ENCODE results near the gene TIE1.
A peak's percentile ranks its signal among the peaks of the same experiment; 100 is the strongest.

Gene TIE1

GRCh38 chr1:43312663-43313515, 12.1 kb downstream of the TIE1 start:
- DNase-seq (ENCODE audit: low spot score): no peak

GRCh38 chr1:43313771-43314170, 13.0 kb downstream of the TIE1 start:
- no peak for DNase-seq (ENCODE audit: low spot score)

- no peak for DNase-seq (ENCODE audit: low spot score)
Observed at GRCh38 chr1:43314233-43314632, 13.5 kb downstream of the TIE1 start.

- no peak for DNase-seq (ENCODE audit: low spot score)
Observed at GRCh38 chr1:43315481-43315880, 14.7 kb downstream of the TIE1 start.

GRCh38 chr1:43315963-43316737, 15.4 kb downstream of the TIE1 start:
- DNase-seq (ENCODE audit: low spot score): no peak

GRCh38 chr1:43316738-43317520, 16.1 kb downstream of the TIE1 start:
- DNase-seq (ENCODE audit: low spot score): no peak

GRCh38 chr1:43317817-43318471, 17.2 kb downstream of the TIE1 start:
- DNase-seq (ENCODE audit: low spot score): no peak

GRCh38 chr1:43318831-43319230, 18.0 kb downstream of the TIE1 start:
- DNase-seq (ENCODE audit: low spot score): no peak

- DNase-seq (ENCODE audit: low spot score): no peak
Observed at GRCh38 chr1:43319288-43319687, 18.5 kb downstream of the TIE1 start.

- no peak for DNase-seq (ENCODE audit: low spot score)
Observed at GRCh38 chr1:43319766-43320165, 19.0 kb downstream of the TIE1 start.

- DNase-seq (ENCODE audit: low spot score): no peak
Observed at GRCh38 chr1:43321331-43321891, 20.6 kb downstream of the TIE1 start.

- no peak for DNase-seq (ENCODE audit: low spot score)
Observed at GRCh38 chr1:43322506-43322905, 21.7 kb downstream of the TIE1 start.

GRCh38 chr1:43324810-43325209, 24.0 kb downstream of the TIE1 start:
- no peak for DNase-seq (ENCODE audit: low spot score)

- no peak for DNase-seq (ENCODE audit: low spot score)
Observed at GRCh38 chr1:43325381-43325780, 24.6 kb downstream of the TIE1 start.

GRCh38 chr1:43327549-43328292, 26.9 kb downstream of the TIE1 start:
- no peak for DNase-seq (ENCODE audit: low spot score)

GRCh38 chr1:43329995-43330751, 29.4 kb downstream of the TIE1 start:
- peak; percentile 28 for DNase-seq (ENCODE audit: low spot score)

GRCh38 chr1:43331688-43332087, 30.9 kb downstream of the TIE1 start:
- no peak for DNase-seq (ENCODE audit: low spot score)

GRCh38 chr1:43334453-43335205, 33.8 kb downstream of the TIE1 start:
- no peak for DNase-seq (ENCODE audit: low spot score)

- no peak for DNase-seq (ENCODE audit: low spot score)
Observed at GRCh38 chr1:43337588-43337987, 36.8 kb downstream of the TIE1 start, which contains the start of gene MPL. TSS of gene MPL (plus strand) at chr1:43337818. CDS start at chr1:43337849, 31 bp downstream.
